ENCODE measurements around the gene CDH22.

DNA sequence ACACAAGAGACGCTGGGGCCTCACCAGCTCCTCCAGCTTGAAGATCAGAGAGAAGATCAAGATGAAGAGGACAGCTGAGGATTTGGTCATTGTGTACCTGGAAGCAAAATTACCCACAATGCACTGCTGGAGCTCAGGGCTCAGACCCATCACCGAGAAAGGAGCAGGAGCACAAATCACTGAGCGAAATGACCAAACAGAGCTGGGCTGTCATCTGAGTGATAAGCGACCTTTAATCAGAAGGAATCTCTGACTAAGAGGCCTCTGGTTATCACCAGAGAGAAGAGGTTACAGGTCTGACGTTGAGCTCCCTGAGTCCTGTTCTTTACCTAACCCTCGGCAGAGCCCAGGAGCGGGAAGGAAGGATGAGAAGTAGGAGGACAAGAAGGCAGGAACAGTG, 47.5 kb upstream of the CDH22 start:
- TF ChIP-seq SP1 (CRISPR knock-in tag; IDR thresholded peaks at IDR 0.05) (no peak), BRD9 (IDR thresholded peaks at IDR 0.05; ENCODE audit: low read depth, partially characterized antibody) (no peak), MEF2D (tag; conservative IDR thresholded peaks at IDR 0.05; ENCODE audit: low read depth) (no peak), NFYB (IDR thresholded peaks at IDR 0.05; ENCODE audit: extremely low read depth, insufficient read length) (no peak), ARID1B (IDR thresholded peaks at IDR 0.05) (peak; percentile 34; the same call in 1 of the 2 replicates), POLR3G (IDR thresholded peaks at IDR 0.05; ENCODE audit: extremely low read depth, insufficient read length, insufficient replicate concordance) (no peak), EZH2 (IDR thresholded peaks at IDR 0.05; ENCODE audit: borderline replicate concordance, low read depth, low read length) (no peak), ZNF316 (IDR thresholded peaks at IDR 0.05) (no peak), ZNF121 (CRISPR knock-in tag; conservative IDR thresholded peaks at IDR 0.05) (no peak), RAD21 (CRISPR knock-in tag; conservative IDR thresholded peaks at IDR 0.05 in 1 of 2, IDR thresholded peaks at IDR 0.05 in 1 of 2) (no peak), TAF1 (IDR thresholded peaks at IDR 0.05; ENCODE audit: control insufficient read depth, extremely low read depth, insufficient read depth, low read length, severe bottlenecking) (no peak)
- TF ChIP-seq, protein P1, sequence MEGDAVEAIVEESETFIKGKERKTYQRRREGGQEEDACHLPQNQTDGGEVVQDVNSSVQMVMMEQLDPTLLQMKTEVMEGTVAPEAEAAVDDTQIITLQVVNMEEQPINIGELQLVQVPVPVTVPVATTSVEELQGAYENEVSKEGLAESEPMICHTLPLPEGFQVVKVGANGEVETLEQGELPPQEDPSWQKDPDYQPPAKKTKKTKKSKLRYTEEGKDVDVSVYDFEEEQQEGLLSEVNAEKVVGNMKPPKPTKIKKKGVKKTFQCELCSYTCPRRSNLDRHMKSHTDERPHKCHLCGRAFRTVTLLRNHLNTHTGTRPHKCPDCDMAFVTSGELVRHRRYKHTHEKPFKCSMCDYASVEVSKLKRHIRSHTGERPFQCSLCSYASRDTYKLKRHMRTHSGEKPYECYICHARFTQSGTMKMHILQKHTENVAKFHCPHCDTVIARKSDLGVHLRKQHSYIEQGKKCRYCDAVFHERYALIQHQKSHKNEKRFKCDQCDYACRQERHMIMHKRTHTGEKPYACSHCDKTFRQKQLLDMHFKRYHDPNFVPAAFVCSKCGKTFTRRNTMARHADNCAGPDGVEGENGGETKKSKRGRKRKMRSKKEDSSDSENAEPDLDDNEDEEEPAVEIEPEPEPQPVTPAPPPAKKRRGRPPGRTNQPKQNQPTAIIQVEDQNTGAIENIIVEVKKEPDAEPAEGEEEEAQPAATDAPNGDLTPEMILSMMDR (IDR thresholded peaks at IDR 0.05 in 2 of 3, conservative IDR thresholded peaks at IDR 0.05 in 1 of 3; ENCODE audit: insufficient read depth in 2 of 3, low read depth in 1 of 3, low read length in 3 of 3): no peak
- TF ChIP-seq, protein P2, sequence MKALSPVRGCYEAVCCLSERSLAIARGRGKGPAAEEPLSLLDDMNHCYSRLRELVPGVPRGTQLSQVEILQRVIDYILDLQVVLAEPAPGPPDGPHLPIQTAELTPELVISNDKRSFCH (CRISPR knock-in tag; IDR thresholded peaks at IDR 0.05): no peak
- TF ChIP-seq, protein P2 (tag; IDR thresholded peaks at IDR 0.05): no peak
